Uterus (tissue), 2 donors: ENCODE measurements around the gene NOS1AP.

Experiments
- CTCF ChIP-seq, 4 experiments: fragments of 200-600 bp in 2 of 4; fragments of 450-650 bp in 2 of 4; sonication (generic) in 2 of 4; IDR thresholded peaks; one replicate each; pipeline ENCODE4 v1.5.1; 2016 to 2019; ENCODE audit warnings: antibody characterized with exemption in 4 of 4, mild to moderate bottlenecking in 2 of 4, moderate library complexity in 1 of 4
- POLR2A ChIP-seq, 2 donors: fragments of 450-650 bp; IDR thresholded peaks; one replicate each; pipeline ENCODE4 v1.6.1; 2016; ENCODE audit warnings: antibody characterized with exemption in 2 of 2, mild to moderate bottlenecking in 1 of 2, moderate library complexity in 1 of 2

- TF ChIP-seq CTCF (IDR thresholded peaks at IDR 0.05): no peak
- TF ChIP-seq POLR2A (IDR thresholded peaks at IDR 0.05): no peak
Measured at GRCh38 chr1:162215902-162216301, 146.4 kb downstream of the NOS1AP start.
